ENCODE results near the gene SAP30BP. TPM values are rescaled to one million over a fixed set of nuclear protein-coding genes. Genes with fewer than 3 reads are reported as not detected.

SAP30BP gene
- total RNA-seq, 1 donor from 2014 or later: 47.2 TPM

DNA sequence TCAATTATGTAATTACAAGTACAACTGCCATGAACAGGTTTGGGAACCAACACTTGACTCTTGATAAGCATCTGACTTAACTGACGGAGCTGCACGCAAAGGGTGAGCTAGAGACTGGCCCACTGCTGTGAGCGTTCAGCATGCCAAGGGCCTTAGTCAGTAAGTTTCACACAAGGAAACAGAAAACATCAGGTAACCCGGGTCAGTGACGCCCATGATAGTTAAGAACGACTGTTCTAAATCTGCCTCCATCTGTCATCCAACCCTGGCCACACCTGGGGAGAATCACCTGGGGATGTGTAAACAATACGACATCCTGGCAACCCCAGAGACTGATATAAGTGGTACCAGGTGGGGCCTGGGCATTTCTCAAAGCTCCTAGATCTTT, 21.6 kb upstream of the SAP30BP start:
- intact Hi-C loops (cut with DNase I): no loop called here
- DNase-seq (ENCODE audit: low spot score): no peak

DNA sequence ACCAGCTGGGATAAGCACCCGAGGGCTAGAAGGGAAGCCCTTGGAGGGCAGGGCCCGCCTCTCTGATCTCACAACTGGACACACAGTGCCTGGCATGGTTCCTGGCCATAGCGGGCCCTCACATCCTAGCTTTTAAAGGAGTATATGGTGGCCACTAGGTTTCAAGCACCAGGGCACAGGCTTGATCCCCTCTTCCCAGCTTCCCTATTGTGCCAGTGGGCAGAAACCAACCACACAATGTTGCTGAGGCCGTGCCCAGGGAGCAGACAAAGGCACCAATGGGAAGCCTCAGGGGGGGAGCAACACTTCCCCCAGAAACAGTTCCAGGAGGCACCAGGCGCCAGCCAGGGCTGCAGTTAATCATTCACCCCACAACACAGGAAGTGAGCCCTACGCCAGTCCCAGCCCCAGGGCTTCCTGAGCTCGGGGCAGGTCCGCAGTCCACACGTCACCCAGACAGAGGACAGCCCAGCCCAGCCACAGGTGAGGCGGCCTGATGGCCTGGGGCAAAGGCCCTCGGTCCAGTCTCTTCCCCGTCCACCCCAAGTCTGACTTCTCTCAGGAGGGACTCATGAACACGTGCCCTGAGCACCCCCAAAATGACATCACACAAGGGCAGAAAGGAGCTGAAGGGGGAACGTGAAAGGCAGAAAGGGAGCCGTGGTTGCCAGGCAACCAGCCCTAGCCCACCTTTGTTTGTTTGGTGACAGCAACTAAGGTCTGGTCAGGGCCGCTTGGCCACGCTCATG, 21.1 kb upstream of the SAP30BP start:
- DNase-seq (ENCODE audit: low spot score): no peak
- intact Hi-C loops (cut with DNase I): no loop called here

DNA sequence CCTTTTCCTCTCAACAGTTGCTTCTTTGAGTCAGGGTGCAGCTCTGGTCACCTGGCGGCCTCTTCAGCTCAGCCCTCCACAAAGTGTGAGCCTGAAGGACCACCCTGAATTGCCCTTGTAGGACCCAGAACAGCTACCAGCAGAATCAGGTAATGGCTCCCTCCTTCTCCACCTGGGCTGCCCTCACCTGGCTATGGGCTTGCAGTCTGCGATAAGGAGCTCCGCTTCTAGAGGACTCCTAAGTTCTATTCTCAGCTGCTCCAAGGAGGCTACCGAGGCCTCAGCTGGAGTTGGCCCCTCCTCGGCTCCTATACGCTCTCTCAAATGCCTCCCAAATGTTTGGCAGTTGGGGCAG, 20.5 kb upstream of the SAP30BP start:
- DNase-seq (ENCODE audit: low spot score): no peak

DNA sequence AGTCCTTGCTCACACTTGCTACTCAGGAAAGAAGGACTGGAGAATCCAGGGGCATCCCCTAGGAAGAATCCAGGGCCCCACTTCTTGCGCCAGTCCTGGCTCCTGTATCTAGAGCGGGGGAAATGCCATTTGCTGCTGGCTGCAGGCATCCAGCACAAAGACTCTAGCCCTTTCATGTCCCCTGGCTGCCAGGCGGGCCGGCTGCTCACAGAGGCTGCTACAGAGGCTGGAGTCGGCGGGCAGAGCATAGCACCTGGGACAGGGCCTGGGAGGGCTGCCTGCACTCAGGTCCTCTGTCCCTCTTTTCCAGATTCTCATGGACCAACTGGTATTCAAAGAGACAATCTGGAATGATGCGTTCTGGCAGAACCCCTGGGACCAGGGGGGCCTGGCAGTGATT, 20.1 kb upstream of the SAP30BP start:
- no peak for DNase-seq (ENCODE audit: low spot score)
- intact Hi-C loops (cut with DNase I): no loop called here

More for the DNA sequence above, 20.5 kb upstream of the SAP30BP start:
- intact Hi-C loops (cut with DNase I): no loop called here

DNA sequence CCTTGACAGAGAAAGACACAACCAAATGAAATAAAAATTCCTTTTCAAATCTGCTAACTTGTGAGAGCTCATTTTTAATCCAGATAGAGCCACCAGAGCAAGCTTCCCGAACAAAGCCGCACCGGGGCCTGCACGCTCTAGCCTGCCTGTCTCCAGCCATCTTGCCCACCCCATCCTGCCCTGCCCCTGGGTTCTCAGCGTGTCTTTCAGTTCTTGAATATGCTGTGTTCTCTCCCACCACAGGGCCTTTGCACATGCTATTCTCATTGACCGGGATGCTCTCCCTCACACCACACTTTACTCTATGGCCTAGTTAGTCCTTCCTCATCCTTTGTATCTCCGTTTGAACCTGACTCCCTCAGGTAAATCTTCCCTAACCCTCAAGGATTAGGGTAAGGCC, 19.2 kb upstream of the SAP30BP start:
- no peak for DNase-seq (ENCODE audit: low spot score)
- intact Hi-C loops (cut with DNase I): no loop called here

DNA sequence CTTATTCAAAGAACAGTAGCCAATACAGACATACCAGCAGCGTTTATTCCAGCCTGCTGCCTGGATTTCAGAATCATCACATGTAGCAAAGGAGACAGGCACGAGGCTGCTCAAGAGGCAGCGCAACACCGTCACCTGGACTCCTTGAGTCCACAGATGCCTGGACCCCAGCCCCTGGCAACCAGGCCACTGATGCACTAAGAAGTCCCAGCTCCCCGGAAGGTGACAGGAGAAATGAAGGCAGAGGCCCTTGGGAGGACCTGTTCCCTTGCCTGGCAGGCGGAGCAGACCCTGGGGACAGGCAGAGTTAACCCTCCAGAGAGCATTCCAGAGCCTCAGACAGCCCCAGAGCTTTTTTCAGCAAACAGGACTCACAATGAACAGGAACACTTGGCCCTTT, 17.5 kb upstream of the SAP30BP start:
- intact Hi-C loops (cut with DNase I): no loop called here
- no peak for DNase-seq (ENCODE audit: low spot score)

DNA sequence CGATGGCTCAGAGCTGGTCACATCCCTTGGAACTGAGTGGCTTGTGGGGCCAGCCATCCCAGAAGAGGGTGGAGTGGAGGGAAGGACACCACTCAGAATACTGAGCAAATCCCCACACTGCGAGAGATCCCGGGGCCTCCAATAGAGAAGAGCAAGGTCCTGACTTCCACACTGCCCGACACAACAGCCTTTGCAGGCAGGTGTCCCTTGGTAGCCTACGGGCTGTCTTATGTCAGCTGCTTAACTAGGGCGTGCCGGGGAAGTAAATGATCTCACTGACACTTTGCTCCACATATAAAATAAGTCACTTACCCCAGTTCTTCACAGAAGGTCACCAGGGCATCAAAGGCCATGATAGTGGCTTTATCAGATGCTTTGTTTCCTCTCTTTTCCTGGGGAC, 16.3 kb upstream of the SAP30BP start:
- intact Hi-C loops (cut with DNase I): no loop called here
- no peak for DNase-seq (ENCODE audit: low spot score)

DNA sequence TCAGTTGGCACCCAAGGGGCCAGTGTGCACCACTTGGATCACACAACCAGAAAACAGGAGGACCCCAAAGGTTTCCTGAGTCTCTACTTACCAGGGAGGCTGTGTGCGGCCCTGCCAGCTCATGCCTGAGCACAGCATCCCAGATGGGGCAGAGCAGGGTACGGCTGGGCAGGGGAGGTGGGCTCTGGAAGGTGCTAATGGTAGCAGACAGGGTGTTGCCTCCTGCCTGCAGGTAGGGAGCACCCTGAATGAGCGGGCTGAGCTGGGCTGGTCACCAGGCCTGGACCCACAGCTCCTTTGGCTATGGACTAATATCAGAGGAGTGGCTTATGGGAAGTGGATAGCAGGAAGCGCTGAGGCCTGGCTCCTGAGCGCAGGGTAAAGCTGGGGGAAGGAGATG, 14.8 kb upstream of the SAP30BP start:
- no peak for DNase-seq (ENCODE audit: low spot score)
- intact Hi-C loops (cut with DNase I): loop anchor here (2.0 kb wide), 1 partner anchor 20 kb away; the partner anchor contains the start of gene SMIM5

DNA sequence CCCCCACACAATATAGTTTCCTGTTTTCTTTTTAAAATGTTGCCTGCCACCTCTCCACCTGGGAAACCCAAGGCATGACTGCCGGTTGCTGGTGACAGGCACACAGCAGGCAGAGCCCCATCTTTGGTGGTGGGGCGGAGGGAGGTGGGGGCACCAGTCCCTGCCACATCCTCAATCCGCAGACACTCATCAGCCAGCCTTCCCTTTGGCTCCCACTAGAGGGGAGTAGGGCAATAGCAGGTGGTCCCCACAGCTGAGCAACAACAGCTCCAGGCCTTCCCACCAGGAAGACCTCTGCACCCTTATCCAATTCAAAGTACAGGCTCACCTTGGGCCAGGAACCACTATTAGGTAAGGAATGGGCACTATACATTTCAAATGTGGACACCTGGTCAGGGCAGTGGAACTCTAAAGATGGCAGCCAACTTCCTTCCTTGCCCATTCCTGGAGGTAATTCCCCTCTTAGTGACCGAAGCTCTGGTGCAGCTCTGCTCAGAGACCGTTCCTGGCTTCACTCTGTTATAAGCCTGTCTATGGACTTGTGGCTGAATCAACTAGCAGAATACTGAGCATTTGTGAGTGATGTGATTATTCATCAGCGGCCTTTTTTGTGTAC, 14.1 kb upstream of the SAP30BP start:
- intact Hi-C loops (cut with DNase I): loop anchor here (2.0 kb wide), 1 partner anchor 20 kb away; the partner anchor contains the start of gene SMIM5
- no peak for DNase-seq (ENCODE audit: low spot score)

DNA sequence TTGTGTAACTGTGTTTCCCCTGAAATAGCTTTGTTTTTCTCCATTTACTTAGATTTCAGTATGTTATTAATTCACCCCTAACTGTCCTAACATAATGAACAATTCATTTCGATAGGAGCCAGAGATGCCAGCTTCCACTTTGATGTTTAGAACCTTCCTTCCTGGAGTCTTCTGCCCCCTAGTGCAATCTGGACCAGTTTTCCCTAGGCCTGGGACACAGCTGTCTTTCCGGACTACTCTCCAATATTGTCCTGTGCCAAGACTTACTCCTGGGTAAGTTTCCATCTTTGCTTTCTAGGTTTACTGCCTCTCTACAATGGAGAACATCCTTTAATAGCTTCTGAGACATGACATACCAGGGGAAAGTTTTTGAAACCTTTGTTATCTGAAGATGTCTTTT, 13.0 kb upstream of the SAP30BP start:
- intact Hi-C loops (cut with DNase I): no loop called here
- DNase-seq (ENCODE audit: low spot score): no peak

DNA sequence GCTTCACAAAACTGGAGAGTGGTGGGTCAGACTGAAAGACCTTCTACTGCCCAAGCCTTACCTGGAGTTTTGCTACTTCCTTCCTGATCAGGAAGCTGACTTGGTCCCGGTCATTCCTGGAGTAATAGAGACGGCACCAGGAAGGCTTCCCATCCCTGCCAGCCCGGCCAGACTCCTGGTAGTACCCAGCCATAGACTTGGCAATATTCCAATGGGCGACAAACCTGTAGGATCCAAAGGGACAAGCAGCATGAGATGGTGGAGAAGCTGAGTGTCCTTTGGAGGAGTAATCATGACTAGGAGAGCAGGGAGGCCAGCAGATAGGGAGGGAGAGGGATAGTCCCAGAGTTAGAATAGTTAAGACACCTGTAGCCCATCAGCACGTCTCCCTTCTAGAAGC, 8.9 kb upstream of the SAP30BP start:
- no peak for DNase-seq (ENCODE audit: low spot score)
- intact Hi-C loops (cut with DNase I): no loop called here

DNA sequence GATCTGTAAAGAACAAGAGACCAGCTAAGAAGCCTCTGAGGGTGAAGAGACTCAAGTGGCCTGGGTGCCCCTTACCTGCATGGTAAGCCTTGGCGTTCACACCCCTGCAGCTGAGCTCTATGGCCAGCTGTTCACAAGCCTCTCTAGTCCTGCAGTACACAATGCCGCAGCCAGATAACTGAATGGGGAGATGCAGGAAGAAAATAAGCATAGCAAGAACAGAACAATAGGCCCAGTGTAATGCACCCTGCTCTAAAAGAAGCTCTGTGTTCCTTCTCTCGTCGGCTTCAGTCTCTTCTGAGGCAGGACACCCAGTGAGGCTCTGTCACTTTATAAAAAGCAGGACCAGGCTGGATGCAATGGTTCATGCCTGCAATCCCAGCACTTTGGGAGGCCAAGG, 5.6 kb upstream of the SAP30BP start:
- no peak for DNase-seq (ENCODE audit: low spot score)
- intact Hi-C loops (cut with DNase I): no loop called here

DNA sequence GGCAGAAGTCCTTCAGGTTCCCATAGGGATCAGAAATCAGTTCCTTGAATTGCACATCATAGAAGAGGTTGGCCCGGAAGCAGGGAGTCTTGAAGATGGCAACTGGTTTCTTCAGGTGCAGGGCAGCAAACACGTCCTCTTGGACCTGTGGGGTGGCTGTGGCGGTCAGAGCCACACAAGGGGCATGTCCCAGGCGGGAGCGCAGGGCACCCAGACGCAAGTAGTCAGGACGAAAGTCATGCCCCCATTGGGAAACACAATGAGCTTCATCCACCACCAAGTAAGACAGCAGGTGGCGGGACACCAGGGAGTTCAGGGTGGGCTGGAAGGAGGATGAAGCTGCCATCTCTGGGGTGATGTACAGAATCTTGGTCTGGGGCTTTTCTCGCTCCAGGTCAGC, 4.6 kb upstream of the SAP30BP start:
- intact Hi-C loops (cut with DNase I): no loop called here
- no peak for DNase-seq (ENCODE audit: low spot score)

DNA sequence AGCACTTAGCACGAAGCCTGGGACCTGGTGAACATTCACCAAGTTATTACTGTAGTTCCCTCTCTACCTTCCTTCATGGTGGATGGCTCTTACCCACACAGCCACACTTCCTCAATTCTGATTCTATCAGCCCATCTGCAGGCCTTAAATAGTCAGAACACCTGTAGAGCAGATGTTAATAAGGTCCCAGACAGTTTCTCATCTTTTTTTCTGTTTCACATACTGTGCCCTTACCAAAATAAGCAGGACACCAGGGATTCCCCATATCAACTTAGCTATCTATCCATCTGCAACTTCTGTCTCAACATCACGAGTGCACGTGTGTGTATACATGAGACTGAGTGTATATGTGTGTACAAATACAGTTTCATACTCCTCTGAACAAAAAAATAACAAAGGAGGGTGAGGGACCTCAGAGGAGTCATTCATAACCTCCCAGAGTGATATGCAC, 3.0 kb upstream of the SAP30BP start:
- intact Hi-C loops (cut with DNase I): no loop called here
- no peak for DNase-seq (ENCODE audit: low spot score)

DNA sequence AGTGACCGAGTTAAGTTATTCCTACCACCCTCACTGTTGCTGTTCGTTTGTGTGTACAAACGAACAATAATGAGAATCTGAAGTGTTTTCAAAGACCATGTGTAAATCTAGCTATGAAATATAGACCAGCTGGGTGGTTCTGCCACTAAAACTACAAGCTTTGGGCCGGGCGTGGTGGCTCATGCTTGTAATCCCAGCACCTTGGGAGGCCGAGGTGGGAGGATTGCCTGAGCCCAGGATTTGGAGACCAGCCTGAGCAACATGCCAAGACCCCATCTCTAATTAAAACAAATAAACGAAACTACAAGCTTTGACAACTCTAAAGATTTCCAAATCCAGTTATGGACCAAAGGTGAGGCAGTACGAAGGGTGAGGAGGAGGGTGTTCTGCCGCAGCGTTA, 1.2 kb upstream of the SAP30BP start:
- intact Hi-C loops (cut with DNase I): no loop called here
- DNase-seq (ENCODE audit: low spot score): no peak

DNA sequence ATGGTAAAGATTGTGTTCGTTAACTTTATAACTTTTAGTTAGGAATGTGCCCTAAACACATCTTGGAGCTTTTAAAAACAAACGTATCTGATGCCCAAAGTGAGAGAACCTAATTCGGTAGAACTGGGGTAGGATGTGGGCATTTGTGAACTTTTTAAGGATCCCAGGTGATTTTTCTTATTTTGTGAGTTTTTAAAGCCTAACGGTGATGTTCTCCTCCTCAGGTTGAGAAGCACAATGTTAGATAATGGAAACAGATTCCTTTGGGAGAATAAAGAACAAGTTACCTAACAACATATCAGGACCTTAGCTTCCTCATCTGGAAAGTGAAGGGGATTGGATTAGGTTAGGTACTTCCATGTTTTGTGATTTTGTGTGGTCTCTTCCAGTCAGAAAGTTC, 687 bp downstream of the SAP30BP start:
- no peak for DNase-seq (ENCODE audit: low spot score)
- intact Hi-C loops (cut with DNase I): no loop called here

DNA sequence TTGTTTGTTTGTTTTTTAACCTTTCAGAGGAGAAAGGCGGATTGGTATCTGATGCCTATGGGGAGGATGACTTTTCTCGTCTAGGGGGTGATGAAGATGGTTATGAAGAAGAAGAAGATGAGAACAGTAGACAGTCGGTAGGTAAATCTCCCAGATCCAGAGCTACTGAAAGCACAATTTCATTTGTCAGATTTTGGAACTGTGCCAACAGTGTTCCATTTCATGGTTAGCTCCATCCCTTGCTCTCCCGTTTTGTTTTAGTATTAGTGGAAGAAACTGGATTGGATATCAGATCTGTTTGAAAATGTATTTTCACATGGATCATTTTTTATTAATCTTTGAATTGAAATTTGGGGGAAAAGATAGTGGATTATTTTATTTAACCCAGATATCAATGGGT, 1.4 kb downstream of the SAP30BP start:
- intact Hi-C loops (cut with DNase I): no loop called here
- no peak for DNase-seq (ENCODE audit: low spot score)

DNA sequence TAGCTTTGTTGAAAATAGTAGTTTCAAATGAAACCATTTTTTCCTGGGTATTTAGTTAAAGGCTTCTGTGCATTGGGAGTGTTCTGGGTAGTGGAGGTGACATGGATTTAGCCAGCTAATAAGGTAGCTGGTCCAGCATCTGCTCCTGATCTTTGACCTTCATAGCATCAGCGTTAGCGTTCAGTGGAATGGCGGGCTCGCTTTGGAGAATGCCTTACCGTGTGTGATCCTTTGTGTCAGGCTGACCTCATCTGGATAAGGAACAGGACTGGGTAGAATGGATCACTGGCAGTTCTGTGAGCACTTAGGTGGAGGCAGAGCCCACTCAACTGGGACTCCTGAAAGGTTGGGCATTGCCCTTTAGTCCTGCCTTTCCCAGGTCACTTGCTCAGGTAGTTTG, 3.7 kb downstream of the SAP30BP start:
- DNase-seq (ENCODE audit: low spot score): no peak
- intact Hi-C loops (cut with DNase I): no loop called here

DNA sequence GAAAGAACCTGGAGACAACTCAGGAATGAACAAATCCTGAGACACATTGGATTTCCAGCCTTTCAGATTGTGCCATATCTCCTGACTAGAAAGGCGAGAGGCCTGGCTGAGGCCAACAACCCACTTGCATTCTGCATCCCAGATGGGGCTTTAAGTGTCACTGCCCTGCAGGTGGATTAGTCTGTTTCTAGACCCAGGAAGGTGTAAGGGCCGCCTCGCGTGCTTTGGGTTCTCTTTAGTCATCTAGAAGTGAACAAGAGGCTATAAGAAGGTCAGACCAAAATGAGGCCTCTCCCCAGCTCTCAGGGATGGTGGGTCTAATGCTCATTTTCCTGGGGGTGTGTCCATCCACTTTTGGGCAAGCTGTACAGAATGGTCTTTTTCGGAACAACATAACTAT, 4.9 kb downstream of the SAP30BP start:
- intact Hi-C loops (cut with DNase I): no loop called here
- DNase-seq (ENCODE audit: low spot score): no peak

DNA sequence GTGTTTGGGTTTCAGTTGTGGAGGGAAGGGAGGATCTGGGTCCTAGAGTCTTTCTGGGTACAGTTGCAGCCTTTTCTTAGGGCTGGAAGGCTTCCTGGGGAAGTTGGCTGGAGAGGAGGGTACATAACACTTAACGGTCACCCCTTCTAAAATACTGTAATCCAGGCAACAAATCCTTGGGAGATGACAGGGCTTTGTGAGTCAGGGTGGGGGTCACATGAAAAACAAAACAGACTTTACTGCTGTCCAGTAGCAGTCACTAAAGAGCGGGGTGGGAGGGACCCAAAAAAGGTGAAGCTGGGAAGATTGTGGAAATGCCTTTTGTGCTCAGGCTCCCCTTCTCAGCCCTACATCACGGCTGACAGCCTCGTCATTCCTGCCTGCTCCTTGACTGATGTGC, 6.3 kb downstream of the SAP30BP start:
- no peak for DNase-seq (ENCODE audit: low spot score)
- intact Hi-C loops (cut with DNase I): no loop called here

DNA sequence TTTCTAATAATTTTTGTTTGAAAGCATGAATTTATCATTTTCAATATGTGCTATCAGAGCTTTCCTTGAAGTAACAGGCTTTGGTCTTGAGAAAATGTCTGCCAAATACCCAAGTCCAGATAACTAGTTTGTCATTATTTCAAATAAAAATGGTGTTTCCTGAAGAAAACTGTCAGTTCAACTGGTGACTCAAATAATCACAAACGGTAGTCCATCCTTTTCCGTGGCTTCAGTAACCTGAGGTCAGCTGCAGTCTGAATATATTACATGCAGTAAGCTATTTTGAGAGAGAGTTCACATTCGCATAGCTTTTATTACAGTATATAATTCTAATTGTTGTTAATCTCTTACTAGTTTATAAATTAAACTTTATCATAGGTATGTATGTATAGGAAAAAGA, 9.3 kb downstream of the SAP30BP start:
- DNase-seq (ENCODE audit: low spot score): no peak
- intact Hi-C loops (cut with DNase I): no loop called here
